ENCODE data around the gene ZNF831.

The ZNF831 gene

GRCh38 chr20:59141818-59142581, 21.6 kb upstream of the ZNF831 start:
- no peak for DNase-seq

- DNase-seq = no peak
Measured at GRCh38 chr20:59143326-59143725, 20.3 kb upstream of the ZNF831 start.

- DNase-seq = no peak
Measured at GRCh38 chr20:59144179-59144830, 19.3 kb upstream of the ZNF831 start.

- DNase-seq = no peak
Measured at GRCh38 chr20:59144831-59145196, 18.8 kb upstream of the ZNF831 start.

GRCh38 chr20:59145247-59145923, 18.2 kb upstream of the ZNF831 start:
- no peak for DNase-seq

- no peak for DNase-seq
Measured at GRCh38 chr20:59145924-59146779, 17.5 kb upstream of the ZNF831 start.

GRCh38 chr20:59146780-59147565, 16.6 kb upstream of the ZNF831 start:
- DNase-seq = no peak

GRCh38 chr20:59147586-59147985, 16.0 kb upstream of the ZNF831 start:
- DNase-seq = no peak

- no peak for DNase-seq
Measured at GRCh38 chr20:59148701-59149493, 14.7 kb upstream of the ZNF831 start.

- DNase-seq = no peak
Measured at GRCh38 chr20:59149678-59150504, 13.7 kb upstream of the ZNF831 start.

GRCh38 chr20:59150821-59151251, 12.8 kb upstream of the ZNF831 start:
- no peak for DNase-seq

- no peak for DNase-seq
Measured at GRCh38 chr20:59151391-59151790, 12.2 kb upstream of the ZNF831 start.

GRCh38 chr20:59151820-59152219, 11.8 kb upstream of the ZNF831 start:
- DNase-seq = no peak

- no peak for DNase-seq
Measured at GRCh38 chr20:59152559-59153354, 10.9 kb upstream of the ZNF831 start.

- DNase-seq = no peak
Measured at GRCh38 chr20:59153355-59153681, 10.3 kb upstream of the ZNF831 start.

GRCh38 chr20:59153832-59154231, 9.8 kb upstream of the ZNF831 start:
- DNase-seq = no peak

- no peak for DNase-seq
Measured at GRCh38 chr20:59154317-59155013, 9.2 kb upstream of the ZNF831 start.

GRCh38 chr20:59157064-59157463, 6.6 kb upstream of the ZNF831 start:
- DNase-seq = no peak

- no peak for DNase-seq
Measured at GRCh38 chr20:59157531-59157930, 6.1 kb upstream of the ZNF831 start.
